ENCODE data around the gene PHACTR1. TPM values are rescaled to one million over a fixed set of nuclear protein-coding genes. Genes with fewer than 3 reads are reported as not detected.

The PHACTR1 gene
- total and polyA plus RNA-seq, 7 donors: 0.04 to 3.0 (median 0.85) TPM

DNA sequence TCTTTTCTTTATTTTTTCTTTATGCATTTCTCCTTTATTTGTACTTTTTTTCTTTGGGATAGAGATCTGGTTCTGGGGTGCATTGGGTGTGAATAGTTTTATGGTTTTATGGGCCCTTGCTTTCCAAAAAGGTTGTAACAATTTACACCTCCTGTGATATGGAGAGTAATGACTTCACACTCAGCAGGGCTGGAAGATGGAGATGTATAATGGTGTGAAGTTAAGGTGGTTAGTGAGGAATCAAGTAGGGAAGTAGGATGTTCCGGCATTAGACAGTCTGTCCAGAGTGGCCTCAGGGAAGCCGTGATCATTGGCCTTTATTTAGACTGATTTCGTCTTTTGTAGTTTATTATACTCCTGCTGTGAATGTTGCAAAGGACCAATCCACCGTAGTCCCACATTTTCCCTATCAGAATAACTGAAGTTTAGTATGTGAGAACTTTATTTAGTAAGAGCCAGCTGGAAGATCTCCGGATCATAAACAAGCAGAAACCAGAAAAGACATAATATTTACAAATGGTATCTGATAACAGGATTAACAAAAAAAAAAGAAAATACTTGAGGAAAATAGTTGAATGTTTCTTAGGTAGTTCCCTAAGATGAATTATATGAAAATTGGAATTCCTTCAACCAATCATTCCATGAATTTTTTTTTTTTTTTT lies 356.2 kb downstream of the PHACTR1 start:
- TF ChIP-seq, protein P1, sequence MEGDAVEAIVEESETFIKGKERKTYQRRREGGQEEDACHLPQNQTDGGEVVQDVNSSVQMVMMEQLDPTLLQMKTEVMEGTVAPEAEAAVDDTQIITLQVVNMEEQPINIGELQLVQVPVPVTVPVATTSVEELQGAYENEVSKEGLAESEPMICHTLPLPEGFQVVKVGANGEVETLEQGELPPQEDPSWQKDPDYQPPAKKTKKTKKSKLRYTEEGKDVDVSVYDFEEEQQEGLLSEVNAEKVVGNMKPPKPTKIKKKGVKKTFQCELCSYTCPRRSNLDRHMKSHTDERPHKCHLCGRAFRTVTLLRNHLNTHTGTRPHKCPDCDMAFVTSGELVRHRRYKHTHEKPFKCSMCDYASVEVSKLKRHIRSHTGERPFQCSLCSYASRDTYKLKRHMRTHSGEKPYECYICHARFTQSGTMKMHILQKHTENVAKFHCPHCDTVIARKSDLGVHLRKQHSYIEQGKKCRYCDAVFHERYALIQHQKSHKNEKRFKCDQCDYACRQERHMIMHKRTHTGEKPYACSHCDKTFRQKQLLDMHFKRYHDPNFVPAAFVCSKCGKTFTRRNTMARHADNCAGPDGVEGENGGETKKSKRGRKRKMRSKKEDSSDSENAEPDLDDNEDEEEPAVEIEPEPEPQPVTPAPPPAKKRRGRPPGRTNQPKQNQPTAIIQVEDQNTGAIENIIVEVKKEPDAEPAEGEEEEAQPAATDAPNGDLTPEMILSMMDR (IDR thresholded peaks at IDR 0.05): no peak
- peaks cover 0 to 6% (median 0%) of the 10 kb centered on the region in 3 donors for H3K27me3 ChIP-seq (ENCODE audit: insufficient read depth in 3 of 3, low read length in 2 of 3)
- ATAC-seq: no peak
- no peak overlapping the region for H3K4me3 ChIP-seq
- H3K4me1 ChIP-seq: peaks cover 4% of the 10 kb centered on the region
- intact Hi-C loops (cut with DNase I): no loop called here
- no peak for DNase-seq
- H3K36me3 ChIP-seq (ENCODE audit: insufficient read depth in 1 of 2, low read depth in 1 of 2): no peaks in the 10 kb centered on the region
- 62 to 71% (median 67%) methylated on average over 5 of the region's 5 CpGs for WGBS, 3 donors
- H3K27ac ChIP-seq: no peak overlapping the region
- no peaks in the 10 kb centered on the region for H3K9me3 ChIP-seq

DNA sequence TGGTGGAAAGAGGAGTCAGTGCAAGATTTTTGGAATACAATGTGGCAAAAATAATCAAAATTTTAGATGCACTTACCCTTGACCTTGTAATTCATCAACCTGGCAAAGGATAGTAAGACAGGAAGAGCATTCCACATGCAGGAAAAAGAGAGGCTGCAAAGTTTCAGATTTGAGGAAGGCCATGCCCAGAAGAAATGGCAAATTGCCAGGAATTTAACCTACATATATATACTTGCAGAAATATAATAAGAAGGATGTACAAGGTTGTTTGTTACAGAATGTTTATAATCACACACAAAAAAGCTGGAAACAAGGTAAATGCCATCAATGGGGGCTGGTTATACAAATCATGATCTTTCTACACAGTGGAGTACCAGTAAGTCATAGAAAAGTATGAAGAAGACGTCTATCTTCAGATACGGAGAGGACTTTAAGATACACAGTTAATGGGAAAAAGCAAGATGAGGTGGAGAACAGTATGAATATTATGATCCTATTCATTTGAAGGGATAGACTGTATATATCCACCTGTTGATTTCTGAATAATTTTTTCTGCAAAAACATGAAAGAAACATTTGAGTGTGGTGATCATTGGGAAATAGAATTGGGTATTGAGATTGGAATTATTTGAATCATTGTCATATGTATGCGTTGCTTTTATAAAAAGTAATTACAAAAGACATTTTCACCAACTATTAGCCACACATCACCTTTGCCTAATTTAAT lies 358.0 kb downstream of the PHACTR1 start:
- ATAC-seq: no peak
- no peaks in the 10 kb centered on the region for H3K9me3 ChIP-seq
- no peaks in the 10 kb centered on the region for H3K36me3 ChIP-seq (ENCODE audit: insufficient read depth in 1 of 2, low read depth in 1 of 2)
- peaks cover 0 to 6% (median 0%) of the 10 kb centered on the region in 3 donors for H3K27me3 ChIP-seq (ENCODE audit: insufficient read depth in 3 of 3, low read length in 2 of 3)
- no peak overlapping the region for H3K4me3 ChIP-seq
- no peak for DNase-seq
- WGBS, 3 donors: 89 to 92% (median 92%) methylated on average over 3 of the region's 3 CpGs
- peaks cover 4% of the 10 kb centered on the region for H3K4me1 ChIP-seq
- TF ChIP-seq, protein P1 (IDR thresholded peaks at IDR 0.05): no peak
- no peak overlapping the region for H3K27ac ChIP-seq
- intact Hi-C loops (cut with DNase I): no loop called here

DNA sequence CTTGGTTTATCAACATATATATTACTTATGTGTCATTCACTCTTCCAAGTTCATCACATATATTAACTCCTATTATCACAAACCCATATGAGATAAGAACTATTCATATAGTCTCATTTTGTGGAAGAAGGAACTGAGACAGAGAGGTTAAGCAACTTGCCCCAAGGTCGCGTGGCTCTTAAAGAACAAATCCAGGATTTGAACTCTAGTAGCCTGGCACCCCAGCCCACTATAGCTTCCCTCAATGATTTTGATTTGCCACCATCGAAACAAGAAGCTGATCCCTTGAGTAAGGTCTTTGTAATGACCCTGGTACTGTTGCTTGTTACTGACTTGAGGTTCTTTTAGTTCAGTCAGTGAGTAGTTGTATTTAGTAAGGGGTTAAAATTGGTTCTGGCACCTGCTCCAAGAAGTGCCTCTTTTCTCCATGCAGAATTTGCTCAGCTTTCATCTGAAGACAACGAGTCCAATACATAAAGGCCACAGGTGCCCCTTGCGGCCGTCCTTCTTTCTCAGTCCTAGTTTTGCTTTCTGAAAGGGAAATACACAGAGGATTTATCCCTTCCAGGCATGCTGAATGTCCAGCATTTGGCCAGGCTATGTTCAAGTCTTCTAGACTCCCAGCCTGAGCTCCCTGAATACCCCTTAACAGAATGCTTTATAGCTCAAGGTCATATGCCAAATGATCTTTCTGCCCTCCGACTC lies 358.7 kb downstream of the PHACTR1 start:
- no peaks in the 10 kb centered on the region for H3K9me3 ChIP-seq
- intact Hi-C loops (cut with DNase I): no loop called here
- peaks cover 4% of the 10 kb centered on the region for H3K4me1 ChIP-seq
- TF ChIP-seq, protein P1 (IDR thresholded peaks at IDR 0.05): no peak
- 54 to 59% (median 56%) methylated on average over 7 of the region's 7 CpGs for WGBS, 3 donors
- H3K4me3 ChIP-seq: no peak overlapping the region
- DNase-seq (no peak), ATAC-seq (no peak)
- no peaks in the 10 kb centered on the region for H3K36me3 ChIP-seq (ENCODE audit: insufficient read depth in 1 of 2, low read depth in 1 of 2)
- no peak overlapping the region for H3K27ac ChIP-seq
- peaks cover 0 to 6% (median 0%) of the 10 kb centered on the region in 3 donors for H3K27me3 ChIP-seq (ENCODE audit: insufficient read depth in 3 of 3, low read length in 2 of 3)

DNA sequence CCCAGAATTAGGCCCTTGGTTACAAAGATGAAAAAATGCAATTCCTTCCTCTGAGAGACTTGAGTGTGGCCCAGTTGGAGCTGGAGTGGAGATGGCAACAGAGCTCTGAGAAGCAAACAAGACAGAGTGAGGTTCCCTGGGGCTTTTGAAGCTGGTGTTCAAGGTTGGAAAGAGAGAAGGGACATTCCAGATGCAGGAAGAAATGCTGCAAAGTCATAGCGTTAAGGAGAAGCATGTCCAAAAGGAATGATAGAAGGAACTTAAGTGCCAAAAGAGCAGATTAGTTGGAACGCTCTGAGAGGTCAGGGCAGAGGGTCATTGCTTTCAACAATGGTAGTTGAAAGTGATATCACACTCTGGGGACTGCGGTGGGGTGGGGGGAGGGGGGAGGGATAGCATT lies 360.0 kb downstream of the PHACTR1 start:
- WGBS, 3 donors: 7 to 17% (median 11%) methylated on average over 3 of the region's 3 CpGs
- no peak overlapping the region for H3K27ac ChIP-seq
- TF ChIP-seq, protein P1 (IDR thresholded peaks at IDR 0.05): no peak
- H3K27me3 ChIP-seq (ENCODE audit: insufficient read depth in 3 of 3, low read length in 2 of 3): peaks cover 0 to 6% (median 0%) of the 10 kb centered on the region in 3 donors
- DNase-seq: no peak
- ATAC-seq: no peak
- H3K36me3 ChIP-seq (ENCODE audit: insufficient read depth in 1 of 2, low read depth in 1 of 2): no peaks in the 10 kb centered on the region
- peaks cover 4% of the 10 kb centered on the region for H3K4me1 ChIP-seq
- H3K9me3 ChIP-seq: no peaks in the 10 kb centered on the region
- no peak overlapping the region for H3K4me3 ChIP-seq
- intact Hi-C loops (cut with DNase I): no loop called here
